OCI-LY3 (cell line): Measurements from ENCODE around the gene ABI3BP.

Experiments used
- EZH2phosphoT487 ChIP-seq: fragments of 200-600 bp; shearing (Covaris generic); IDR thresholded peaks from 2 replicates; pipeline ENCODE4 v1.6.1; 2018; ENCODE audit warnings: antibody characterized with exemption, mixed run types, low read depth
- TF ChIP-seq, protein P1 (sequence below): fragments of 200-600, 300-600 bp; sonication (generic); IDR thresholded peaks from 2 replicates; pipeline ENCODE4 v1.5.1; 2014; ENCODE audit warnings: antibody characterized with exemption, low read length, low read depth

DNA sequence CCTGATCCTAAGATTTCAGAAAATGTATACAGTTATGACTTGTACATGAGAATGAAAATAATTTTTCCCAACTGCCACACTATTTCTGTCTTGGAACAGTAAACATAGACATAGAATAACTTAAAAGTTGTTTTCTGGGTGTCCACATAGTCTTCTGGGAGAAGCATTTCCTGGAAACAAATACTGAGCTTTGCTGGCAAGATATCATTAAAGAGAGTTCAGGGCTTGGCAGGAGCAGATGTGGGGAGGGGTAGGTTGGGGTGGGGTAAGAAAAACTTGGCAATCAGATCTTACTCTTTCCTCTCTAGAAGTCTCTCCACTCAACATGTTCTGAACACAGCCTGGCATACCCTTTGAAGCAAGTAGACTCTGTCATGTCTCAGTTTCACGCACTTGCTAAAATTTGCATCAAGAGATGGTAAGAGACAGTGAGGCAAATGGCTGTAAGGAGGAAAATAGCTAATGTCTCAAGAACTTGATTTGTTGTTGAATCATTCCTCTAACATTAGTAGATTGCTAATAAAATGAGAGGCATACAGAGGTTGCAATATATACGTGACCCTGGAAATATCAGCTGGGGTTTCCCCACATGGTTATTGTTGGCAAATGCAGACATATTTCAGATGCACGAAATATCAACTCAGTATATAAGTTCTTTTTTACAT, 27.3 kb upstream of the ABI3BP start:
- TF ChIP-seq, protein P1, sequence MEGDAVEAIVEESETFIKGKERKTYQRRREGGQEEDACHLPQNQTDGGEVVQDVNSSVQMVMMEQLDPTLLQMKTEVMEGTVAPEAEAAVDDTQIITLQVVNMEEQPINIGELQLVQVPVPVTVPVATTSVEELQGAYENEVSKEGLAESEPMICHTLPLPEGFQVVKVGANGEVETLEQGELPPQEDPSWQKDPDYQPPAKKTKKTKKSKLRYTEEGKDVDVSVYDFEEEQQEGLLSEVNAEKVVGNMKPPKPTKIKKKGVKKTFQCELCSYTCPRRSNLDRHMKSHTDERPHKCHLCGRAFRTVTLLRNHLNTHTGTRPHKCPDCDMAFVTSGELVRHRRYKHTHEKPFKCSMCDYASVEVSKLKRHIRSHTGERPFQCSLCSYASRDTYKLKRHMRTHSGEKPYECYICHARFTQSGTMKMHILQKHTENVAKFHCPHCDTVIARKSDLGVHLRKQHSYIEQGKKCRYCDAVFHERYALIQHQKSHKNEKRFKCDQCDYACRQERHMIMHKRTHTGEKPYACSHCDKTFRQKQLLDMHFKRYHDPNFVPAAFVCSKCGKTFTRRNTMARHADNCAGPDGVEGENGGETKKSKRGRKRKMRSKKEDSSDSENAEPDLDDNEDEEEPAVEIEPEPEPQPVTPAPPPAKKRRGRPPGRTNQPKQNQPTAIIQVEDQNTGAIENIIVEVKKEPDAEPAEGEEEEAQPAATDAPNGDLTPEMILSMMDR = no peak
- TF ChIP-seq EZH2phosphoT487 = no peak
